ENCODE results near the gene EOGT.

EOGT gene

DNA sequence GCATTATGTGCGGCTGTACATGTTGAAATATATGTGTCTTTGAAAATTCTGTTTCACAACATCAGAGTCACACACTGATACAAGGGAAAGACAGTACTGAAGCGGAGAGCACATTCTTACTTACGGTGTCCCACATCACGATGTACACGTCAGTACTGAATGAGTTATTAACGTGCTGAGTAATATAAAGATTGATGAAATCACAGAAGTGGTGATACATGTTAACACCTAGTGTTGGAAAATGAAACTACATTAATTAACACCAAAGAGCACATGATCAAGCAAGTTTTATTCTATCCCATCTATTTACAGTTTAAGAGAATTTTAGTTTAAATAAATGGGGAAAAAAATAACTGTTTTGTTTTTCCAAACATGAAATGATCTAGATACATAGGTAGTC is 15.6 kb downstream of the EOGT start:
- Histone ChIP-seq H3K36me3 (ENCODE audit: insufficient read depth, low read length) (peaks cover 14% of the 10 kb centered on the region), H3K4me1 (ENCODE audit: insufficient read depth, low read length) (no peaks in the 10 kb centered on the region), H3K9ac (ENCODE audit: low read depth, low read length) (no peak overlapping the region), H3K9me3 (ENCODE audit: control insufficient read depth, insufficient read depth, low read length) (no peaks in the 10 kb centered on the region; the same call in 1 of the 2 replicates)

DNA sequence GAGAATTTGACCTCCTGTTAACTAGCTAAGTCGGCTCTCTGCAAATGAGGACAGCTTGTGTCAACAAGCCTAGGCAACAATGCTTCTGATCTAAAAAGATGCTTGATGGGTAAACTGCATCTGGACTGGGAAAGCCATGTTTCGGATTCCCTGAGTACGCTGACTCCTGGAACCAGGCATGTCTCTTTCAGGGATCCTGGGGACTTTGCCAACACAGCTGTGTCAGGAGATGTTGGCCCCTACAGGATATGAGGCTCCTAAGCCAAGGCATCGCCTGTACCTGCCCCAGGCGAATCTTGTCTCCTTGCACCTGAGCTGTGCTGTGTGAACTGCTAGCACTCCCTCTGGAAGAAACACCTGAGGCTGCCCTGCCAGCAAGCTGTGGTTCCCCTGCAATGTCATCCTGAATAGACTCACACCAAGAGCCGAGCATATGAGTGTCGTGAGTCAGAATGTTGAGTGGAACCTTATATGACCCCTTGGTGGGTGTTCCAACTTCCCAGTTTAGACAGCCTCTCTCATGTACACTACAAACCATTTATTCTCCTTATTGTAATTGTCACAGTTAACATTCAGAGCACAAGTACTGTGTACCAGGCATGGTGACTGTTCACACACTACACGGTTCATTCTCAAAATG is 17.0 kb downstream of the EOGT start:
- H3K4me1 ChIP-seq (ENCODE audit: insufficient read depth, low read length) = no peaks in the 10 kb centered on the region
- H3K9ac ChIP-seq (ENCODE audit: low read depth, low read length) = no peak overlapping the region
- H3K9me3 ChIP-seq (ENCODE audit: control insufficient read depth, insufficient read depth, low read length) = no peaks in the 10 kb centered on the region; the same call in 1 of the 2 replicates
- peaks cover 12% of the 10 kb centered on the region for H3K36me3 ChIP-seq (ENCODE audit: insufficient read depth, low read length)

DNA sequence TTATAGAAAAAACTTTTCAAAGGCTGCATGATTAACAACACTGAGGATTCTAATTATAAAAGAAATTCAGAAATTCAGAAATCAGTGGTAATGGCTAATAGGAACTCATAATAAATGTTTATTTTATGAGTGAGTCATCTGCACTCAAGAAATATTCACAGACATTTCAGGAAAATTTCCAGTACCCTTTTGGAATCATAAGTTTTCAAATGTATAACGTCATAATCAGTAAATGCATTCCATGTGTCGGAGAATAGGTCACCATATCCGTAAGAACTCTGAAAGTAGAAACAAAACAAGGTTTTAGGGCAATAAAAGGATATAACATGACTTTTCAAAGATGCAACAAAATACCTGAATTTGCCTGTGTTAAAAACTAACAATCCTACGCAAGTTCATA is 24.7 kb downstream of the EOGT start:
- H3K4me1 ChIP-seq (ENCODE audit: insufficient read depth, low read length) = no peaks in the 10 kb centered on the region
- peaks cover 28% of the 10 kb centered on the region for H3K36me3 ChIP-seq (ENCODE audit: insufficient read depth, low read length)
- H3K9ac ChIP-seq (ENCODE audit: low read depth, low read length) = no peak overlapping the region
- no peaks in the 10 kb centered on the region for H3K9me3 ChIP-seq (ENCODE audit: control insufficient read depth, insufficient read depth, low read length)

DNA sequence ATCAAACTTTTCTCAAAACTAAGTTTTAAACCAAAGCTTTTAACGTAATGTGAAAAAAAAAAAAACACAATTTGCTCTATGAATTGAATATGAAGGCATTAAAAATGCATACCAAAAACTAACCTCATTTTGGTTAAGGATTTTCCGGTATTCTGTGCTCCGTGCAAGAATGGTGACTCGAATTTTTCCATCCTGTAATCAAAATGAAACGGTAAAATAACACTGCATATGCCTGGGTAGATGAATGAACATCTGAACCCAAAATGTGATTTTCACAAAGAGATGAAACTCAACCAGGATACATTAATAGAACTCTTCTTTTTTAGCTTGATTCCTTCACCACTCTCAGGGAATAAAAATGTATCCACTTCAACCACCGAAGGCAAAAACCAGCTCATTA is 26.2 kb downstream of the EOGT start:
- no peak overlapping the region for H3K9ac ChIP-seq (ENCODE audit: low read depth, low read length)
- H3K4me1 ChIP-seq (ENCODE audit: insufficient read depth, low read length) = no peaks in the 10 kb centered on the region
- no peaks in the 10 kb centered on the region for H3K9me3 ChIP-seq (ENCODE audit: control insufficient read depth, insufficient read depth, low read length)
- peaks cover 35% of the 10 kb centered on the region for H3K36me3 ChIP-seq (ENCODE audit: insufficient read depth, low read length)

DNA sequence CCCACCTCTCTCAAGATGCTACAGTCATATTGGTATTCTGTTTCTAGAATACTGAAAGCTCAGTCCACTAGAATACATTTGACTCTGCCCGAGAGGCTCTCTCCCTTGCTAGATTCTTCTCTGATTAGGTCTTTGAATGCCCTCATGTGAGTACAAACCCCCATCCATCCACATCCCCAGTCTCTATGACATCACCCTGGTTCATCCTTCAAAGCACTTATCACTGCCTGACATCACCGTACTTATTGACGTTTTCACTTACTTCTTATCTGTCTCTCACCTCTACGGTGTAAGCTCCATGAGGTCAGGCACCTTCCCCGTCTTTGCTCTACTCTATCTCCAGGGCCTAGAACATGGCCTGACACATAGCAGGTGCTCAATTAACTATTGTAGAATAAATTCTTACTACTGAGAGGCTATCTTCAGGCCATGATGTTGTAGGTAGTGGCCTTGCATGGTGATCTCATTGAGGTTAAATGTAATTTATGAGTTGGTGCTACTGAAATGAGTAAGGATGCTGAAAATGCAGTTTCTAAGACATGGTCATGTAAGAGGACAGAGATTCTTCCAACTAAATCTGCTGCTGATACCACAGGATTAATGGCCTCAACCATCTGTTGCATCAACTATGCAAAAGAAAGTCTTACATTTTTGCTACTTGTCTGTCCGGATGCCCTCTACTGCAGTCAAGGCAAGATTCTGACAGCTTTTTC is 26.8 kb downstream of the EOGT start:
- no peaks in the 10 kb centered on the region for H3K4me1 ChIP-seq (ENCODE audit: insufficient read depth, low read length)
- H3K9me3 ChIP-seq (ENCODE audit: control insufficient read depth, insufficient read depth, low read length) = no peaks in the 10 kb centered on the region
- peaks cover 42% of the 10 kb centered on the region for H3K36me3 ChIP-seq (ENCODE audit: insufficient read depth, low read length)
- H3K9ac ChIP-seq (ENCODE audit: low read depth, low read length) = no peak overlapping the region

DNA sequence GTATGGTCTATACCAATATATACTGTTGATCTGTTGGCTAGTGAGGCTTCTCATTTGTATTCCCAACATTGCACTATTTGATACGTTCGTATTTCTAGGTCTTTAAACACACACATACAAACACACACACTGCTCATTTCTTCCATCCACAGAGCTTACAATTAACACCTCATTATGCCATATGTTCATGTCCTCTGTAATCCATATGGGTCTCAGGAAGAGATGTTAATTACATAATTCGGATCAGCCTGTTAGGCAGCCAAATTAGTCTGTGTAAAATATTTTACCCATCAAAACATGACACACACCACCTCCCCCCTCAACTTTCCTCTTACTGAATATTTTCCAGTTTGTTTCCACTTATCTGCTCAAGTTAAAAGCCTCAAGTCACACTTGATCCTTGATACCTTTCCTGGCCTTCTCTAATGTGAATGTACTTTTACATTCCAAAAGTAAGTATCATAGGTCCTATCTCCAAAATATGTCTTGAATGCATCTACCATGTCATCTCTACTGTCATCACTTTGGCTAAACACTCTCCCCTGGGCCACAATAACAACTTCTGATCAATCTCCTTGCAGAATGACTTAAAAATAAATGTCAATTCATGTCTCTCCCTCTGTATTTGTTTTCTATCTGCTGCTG is 28.2 kb downstream of the EOGT start:
- peaks cover 48% of the 10 kb centered on the region for H3K36me3 ChIP-seq (ENCODE audit: insufficient read depth, low read length)

DNA sequence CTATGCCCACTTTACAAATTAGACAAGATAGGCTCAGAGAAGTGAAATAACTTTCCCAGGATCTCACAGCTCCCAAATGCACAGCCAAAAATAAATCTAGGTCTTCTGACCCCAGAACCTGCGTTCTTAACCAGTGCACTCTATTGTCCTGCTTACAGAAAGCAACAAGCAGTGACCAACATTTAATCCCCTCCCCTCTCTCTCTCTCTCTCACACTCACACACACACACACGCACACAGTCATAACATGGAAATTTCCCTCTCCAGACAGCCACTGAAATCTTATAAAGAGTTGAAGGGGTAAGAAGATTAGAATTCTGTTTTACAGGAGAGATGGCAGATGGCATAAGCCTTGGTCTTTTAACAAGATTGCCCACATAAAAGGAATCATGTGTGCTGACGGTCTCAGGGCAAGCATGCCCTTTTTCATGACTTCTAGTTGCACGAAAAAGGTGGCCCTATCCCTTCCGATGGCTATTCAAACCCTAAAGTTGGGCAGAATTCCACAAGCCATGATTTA is 29.4 kb downstream of the EOGT start:
- peaks cover 58% of the 10 kb centered on the region for H3K36me3 ChIP-seq (ENCODE audit: insufficient read depth, low read length)
- no peak overlapping the region for H3K9ac ChIP-seq (ENCODE audit: low read depth, low read length)
- H3K4me1 ChIP-seq (ENCODE audit: insufficient read depth, low read length) = no peaks in the 10 kb centered on the region
- no peaks in the 10 kb centered on the region for H3K9me3 ChIP-seq (ENCODE audit: control insufficient read depth, insufficient read depth, low read length)

More for the DNA sequence above, 28.2 kb downstream of the EOGT start:
- no peaks in the 10 kb centered on the region for H3K4me1 ChIP-seq (ENCODE audit: insufficient read depth, low read length)
- H3K9ac ChIP-seq (ENCODE audit: low read depth, low read length) = no peak overlapping the region
- no peaks in the 10 kb centered on the region for H3K9me3 ChIP-seq (ENCODE audit: control insufficient read depth, insufficient read depth, low read length)

DNA sequence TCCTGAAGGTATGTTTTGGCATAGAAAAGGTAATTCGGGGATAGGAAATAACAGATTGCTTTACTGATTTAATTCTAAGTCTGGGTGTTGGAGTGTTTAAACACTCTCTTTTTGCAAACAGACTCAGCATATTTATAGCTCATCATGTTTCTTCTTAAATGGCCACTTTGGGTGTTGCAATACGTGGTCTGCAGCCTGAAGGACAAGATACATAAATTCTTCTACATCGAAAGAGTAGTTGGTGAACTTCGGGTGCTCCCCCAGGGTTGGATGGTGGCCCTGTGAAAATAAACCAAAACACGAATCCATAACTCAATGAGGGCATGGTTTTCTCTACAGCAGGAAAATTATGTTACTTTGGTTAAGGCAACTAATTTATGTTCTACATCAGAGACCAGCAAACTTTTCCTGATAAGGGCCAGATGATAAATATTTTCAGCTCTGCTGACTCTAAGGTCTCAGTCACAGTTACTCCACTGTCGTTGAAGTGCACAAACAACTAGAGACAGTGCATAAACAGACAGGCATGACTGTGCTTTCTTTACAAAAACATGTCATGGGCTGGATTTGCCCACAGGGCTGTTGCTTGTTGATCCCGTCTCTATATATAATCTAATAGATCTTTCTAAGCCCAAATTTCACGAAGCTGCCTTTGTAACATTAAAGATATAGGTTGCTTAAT is 35.9 kb downstream of the EOGT start:
- Histone ChIP-seq H3K36me3 (ENCODE audit: insufficient read depth, low read length) (peaks cover 37% of the 10 kb centered on the region), H3K4me1 (ENCODE audit: insufficient read depth, low read length) (no peaks in the 10 kb centered on the region), H3K9ac (ENCODE audit: low read depth, low read length) (no peak overlapping the region), H3K9me3 (ENCODE audit: control insufficient read depth, insufficient read depth, low read length) (no peaks in the 10 kb centered on the region)

DNA sequence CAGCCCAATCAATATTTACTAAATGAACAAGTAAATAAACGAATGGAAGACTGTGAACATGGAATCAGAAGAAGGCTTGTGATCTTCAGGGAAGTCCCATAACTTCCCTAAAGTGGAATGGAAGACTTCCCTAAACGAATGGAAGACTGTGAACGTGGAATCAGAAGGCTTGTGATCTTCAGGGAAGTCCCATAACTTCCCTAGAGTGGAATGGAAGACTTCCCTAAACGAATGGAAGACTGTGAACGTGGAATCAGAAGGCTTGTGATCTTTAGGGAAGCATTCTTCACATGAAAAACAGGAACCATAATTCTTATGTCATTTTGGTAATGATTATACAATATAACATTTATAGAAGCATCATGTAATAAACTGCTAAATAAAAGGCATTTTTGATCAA is 38.8 kb downstream of the EOGT start:
- no peaks in the 10 kb centered on the region for H3K4me1 ChIP-seq (ENCODE audit: insufficient read depth, low read length)
- H3K36me3 ChIP-seq (ENCODE audit: insufficient read depth, low read length) = peaks cover 17% of the 10 kb centered on the region
- no peaks in the 10 kb centered on the region for H3K9me3 ChIP-seq (ENCODE audit: control insufficient read depth, insufficient read depth, low read length)
- H3K9ac ChIP-seq (ENCODE audit: low read depth, low read length) = no peak overlapping the region

DNA sequence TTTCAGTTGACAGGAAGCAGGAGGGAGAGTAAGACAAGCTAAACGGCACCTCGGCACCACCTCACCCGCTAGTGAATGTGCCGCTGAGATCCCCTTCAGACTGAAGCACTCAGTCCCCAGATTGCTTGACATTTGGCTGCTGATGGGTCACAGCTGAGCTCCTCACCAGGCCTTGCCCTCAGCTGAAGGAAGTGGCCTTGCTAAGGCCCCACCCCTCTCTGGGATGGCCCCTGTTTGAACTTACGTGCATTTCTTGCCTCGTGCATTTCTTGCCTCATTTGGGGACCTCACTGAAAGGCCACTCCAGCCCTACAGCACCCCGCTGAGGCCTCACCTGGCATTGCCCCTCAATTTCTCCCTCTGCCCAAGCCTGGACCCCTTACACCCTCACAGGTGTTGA is 39.8 kb downstream of the EOGT start:
- peaks cover 9% of the 10 kb centered on the region for H3K36me3 ChIP-seq (ENCODE audit: insufficient read depth, low read length)
- no peaks in the 10 kb centered on the region for H3K9me3 ChIP-seq (ENCODE audit: control insufficient read depth, insufficient read depth, low read length)
- H3K4me1 ChIP-seq (ENCODE audit: insufficient read depth, low read length) = no peaks in the 10 kb centered on the region
- H3K9ac ChIP-seq (ENCODE audit: low read depth, low read length) = no peak overlapping the region

DNA sequence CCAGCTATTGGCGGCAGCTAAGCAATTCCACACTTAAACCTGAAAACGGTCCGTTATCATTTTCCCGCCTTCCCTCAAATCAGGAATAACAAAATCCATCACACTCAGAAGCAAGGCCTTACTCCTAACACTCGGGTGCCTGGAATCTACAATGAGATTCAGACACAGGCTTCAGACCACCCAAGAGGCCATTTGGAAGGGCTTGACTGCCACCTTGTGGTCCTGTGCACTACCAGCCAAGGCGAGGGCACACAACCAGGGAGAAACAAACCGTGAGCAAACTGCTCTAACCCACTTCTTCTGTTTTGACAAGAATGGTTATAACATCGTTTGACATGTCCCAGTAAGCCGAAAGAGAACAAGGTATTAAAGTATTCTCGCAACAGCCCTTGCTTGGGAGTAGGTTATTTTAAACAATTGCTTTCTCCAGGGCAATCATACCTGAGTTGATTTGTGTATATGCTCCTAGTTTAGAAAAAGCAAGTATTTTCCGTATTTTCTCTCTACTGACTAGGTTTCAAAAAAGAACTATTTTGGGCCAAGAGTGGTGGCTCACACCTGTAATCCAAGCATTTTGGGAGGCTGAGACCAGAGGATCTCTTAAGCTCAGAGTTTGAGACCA is 41.0 kb downstream of the EOGT start:
- H3K9me3 ChIP-seq (ENCODE audit: control insufficient read depth, insufficient read depth, low read length) = no peaks in the 10 kb centered on the region
- H3K36me3 ChIP-seq (ENCODE audit: insufficient read depth, low read length) = peaks cover 5% of the 10 kb centered on the region
- no peaks in the 10 kb centered on the region for H3K4me1 ChIP-seq (ENCODE audit: insufficient read depth, low read length)
- no peak overlapping the region for H3K9ac ChIP-seq (ENCODE audit: low read depth, low read length)

DNA sequence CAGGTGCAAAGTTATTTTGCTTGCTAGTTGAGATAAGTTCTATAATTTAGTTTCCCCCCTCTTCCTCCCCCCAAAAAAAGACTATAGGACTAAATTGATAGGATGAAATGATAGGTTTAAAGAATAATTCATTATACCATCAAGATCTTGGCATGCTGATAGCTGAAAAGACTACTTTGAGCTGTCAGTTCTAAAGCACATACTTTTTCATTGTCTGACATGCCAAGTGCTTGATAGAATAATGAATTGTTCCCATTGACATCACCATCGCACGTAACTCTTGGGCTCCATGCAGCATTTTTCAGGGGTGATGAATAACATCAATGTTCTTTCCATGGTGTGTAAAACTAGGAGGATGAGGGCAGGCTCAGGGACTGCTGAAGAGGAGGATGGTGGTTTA is 48.8 kb downstream of the EOGT start:
- no peaks in the 10 kb centered on the region for H3K9me3 ChIP-seq (ENCODE audit: control insufficient read depth, insufficient read depth, low read length)
- no peaks in the 10 kb centered on the region for H3K4me1 ChIP-seq (ENCODE audit: insufficient read depth, low read length)
- H3K36me3 ChIP-seq (ENCODE audit: insufficient read depth, low read length) = no peaks in the 10 kb centered on the region
- no peak overlapping the region for H3K9ac ChIP-seq (ENCODE audit: low read depth, low read length)

DNA sequence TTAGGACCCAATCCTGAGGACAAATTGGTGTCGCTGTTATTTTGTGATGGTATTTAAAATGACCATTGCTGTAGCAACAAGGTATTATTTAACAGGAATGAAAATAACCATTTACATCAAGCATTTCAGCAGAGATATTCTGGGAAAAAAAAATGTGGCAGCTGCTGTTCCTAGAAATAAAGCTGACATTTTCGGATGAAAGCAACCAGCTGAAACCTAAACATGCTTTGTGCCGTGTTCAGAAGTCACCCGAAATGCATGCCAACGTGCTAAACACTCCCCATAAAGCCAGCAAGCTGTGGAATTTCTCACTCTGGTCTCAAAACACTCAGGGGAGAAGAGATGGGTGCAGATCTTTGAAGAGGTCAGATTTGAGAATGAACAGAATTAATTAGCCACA is 49.6 kb downstream of the EOGT start:
- no peaks in the 10 kb centered on the region for H3K4me1 ChIP-seq (ENCODE audit: insufficient read depth, low read length)
- H3K9me3 ChIP-seq (ENCODE audit: control insufficient read depth, insufficient read depth, low read length) = no peaks in the 10 kb centered on the region
- H3K9ac ChIP-seq (ENCODE audit: low read depth, low read length) = no peak overlapping the region
- H3K36me3 ChIP-seq (ENCODE audit: insufficient read depth, low read length) = no peaks in the 10 kb centered on the region

DNA sequence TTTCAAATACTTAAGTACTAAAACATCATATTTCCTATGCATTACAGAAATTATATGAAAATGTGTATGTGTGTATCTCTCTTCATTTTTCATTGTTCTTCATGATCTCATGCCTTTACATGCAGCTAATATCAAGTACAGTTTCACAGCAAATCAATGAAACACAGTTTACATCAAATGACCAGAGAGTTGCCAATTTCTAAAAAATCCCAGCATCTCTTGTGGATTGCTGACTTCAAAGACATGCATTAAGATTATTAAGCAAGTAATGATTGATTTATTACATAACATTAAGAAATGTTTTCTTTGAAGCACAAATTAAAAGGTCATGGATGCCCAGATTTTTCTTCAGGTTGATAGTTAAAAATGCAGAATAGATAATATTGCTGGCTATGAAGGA is 50.1 kb downstream of the EOGT start:
- Histone ChIP-seq H3K4me1 (ENCODE audit: insufficient read depth, low read length) (no peaks in the 10 kb centered on the region), H3K9me3 (ENCODE audit: control insufficient read depth, insufficient read depth, low read length) (no peaks in the 10 kb centered on the region), H3K36me3 (ENCODE audit: insufficient read depth, low read length) (no peaks in the 10 kb centered on the region), H3K9ac (ENCODE audit: low read depth, low read length) (no peak overlapping the region)
